SHP77 treated with DMSO at 0.1 percent for 48 hours (cell line): Measurements from ENCODE around the gene WDR18.
"Not testable (repeated sequence)": the region's sequence is repeated elsewhere in the genome, so short reads cannot be mapped to it uniquely, and the experiment has no call there.

Experiments used
- DNase-seq: peaks from one replicate; lab custom pipeline; 2025; lab: John Stamatoyannopoulos, UW

WDR18 gene

GRCh38 chr19:1019980-1020867 lies 36.1 kb downstream of the WDR18 start:
- no peak for DNase-seq

DNA sequence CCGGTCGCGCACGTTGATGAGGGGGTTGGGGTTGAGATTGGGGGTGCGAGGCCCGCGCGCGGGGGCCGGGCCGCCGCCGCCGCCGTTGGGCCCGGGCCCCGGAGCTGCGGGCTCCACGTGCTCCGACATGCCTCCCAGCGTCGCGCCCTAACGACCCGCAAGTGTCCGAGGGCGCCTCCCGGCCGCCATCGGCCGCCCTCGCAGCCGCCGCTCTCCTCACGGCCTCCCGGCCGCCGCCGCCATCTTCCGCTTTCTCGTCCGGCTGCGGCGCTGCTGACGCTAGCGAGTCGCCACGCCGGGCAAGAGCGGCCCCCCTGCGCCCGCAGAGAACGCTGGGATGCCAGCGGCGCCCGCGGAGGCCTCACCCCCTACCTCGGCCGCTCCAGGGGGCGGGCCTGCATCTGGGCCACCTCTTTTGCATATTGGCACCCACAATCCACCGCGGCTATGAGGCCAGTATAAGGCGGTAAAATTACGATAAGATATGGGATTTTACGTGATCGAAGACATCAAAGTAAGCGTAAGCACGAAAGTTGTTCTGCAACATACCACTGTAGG lies 36.8 kb downstream of the WDR18 start, which contains the start of gene TMEM259:
Gene TMEM259, minus strand, starts transcription at position 256 of the 558 bp plus-strand sequence. Its CDS starts 127 bp downstream, at position 129.
- DNase-seq = peak; percentile 88

GRCh38 chr19:1023883-1024188 lies 39.7 kb downstream of the WDR18 start:
- not testable (repeated sequence) for DNase-seq

DNA sequence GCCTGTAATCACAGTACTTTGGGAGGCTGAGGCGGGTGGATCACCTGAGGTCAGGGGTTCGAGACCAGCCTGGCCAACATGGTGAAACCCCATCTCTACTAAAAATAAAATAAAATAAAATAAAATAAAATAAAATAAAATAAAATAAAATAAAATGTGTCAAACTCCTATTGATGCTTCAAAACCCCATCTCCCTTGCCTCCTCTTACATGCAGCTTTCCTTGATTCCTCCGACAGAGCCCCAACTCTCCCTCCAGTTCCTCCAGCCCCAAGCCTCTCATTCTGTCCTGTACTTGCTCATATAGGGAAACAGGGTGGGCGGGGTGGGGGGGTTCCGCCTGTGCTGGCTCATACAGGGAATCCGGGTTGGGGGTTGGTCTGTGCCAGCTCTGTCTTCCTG lies 40.9 kb downstream of the WDR18 start:
- DNase-seq = not testable (repeated sequence)

GRCh38 chr19:1025960-1026782 lies 42.0 kb downstream of the WDR18 start, which contains the start of gene CNN2:
Gene CNN2 (plus strand): TSS chr19:1026608. CDS start chr19:1026662, 54 bp downstream.
- no peak for DNase-seq

- DNase-seq = no peak
These were observed 42.9 kb downstream of the WDR18 start for GRCh38 chr19:1026783-1027649.

DNA sequence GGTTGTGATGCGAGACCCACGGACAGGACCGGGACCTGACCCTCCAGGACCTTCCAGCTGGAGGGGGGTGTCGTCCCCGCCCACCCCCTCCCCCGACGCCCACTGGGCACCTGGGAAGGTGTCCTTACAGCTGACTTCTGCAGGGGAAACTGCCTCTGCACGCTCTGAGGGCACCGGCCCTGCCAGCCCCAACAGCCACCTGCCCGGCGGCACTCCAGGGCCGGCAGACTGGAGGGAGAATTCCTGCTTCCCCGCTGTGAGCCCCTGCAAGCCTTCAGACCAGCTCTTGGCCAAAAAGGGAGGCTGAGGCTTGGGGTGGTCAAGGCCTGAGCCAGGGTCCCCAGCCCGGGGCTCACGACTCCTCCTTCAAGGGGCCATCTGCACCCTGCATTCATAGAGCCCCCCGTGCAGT lies 43.5 kb downstream of the WDR18 start:
- no peak for DNase-seq

DNA sequence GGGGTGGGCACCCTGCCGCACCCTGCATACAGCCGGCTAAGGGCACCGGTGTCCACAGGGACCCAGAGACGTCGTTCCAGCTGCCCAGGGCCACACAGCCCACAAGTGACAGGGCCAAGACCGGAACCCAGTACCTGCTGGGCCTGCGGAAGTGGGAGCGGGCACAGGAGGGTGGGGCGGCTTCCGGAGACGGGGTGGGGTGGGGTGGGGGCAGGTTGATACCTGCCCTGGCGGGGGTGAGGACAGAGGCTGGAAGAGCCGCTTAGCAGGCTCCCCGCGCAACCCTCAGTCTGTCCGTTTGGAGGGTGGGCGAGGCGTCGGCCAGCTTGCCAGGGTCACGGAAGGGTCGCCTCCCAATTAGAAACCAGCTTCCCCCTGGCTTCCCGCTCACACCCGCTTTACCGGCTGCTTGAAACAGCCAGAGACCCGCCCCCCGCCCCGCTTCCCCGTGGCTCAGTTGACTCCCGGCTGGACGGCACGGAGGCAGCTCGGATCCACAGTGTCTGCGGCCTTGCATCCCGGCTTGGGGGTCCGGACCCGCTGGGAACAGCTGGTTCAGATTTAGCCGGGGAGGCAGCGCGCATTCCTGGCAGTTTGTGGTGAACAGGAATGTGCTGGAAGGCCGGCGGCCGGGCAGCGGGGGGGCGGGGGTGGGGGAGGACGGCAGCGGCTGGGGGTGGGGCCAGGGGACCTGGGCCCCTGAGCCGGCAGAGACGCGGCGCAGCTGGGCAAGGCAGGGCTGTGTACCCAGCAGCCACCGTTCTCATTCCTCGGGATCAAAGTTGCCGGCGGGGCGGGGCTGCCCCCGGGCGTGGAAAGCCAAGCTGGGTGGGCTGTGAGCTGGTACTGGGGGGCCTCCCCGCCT lies 44.1 kb downstream of the WDR18 start:
- DNase-seq = peak; percentile 26

GRCh38 chr19:1032264-1032867 lies 48.2 kb downstream of the WDR18 start:
- no peak for DNase-seq

DNA sequence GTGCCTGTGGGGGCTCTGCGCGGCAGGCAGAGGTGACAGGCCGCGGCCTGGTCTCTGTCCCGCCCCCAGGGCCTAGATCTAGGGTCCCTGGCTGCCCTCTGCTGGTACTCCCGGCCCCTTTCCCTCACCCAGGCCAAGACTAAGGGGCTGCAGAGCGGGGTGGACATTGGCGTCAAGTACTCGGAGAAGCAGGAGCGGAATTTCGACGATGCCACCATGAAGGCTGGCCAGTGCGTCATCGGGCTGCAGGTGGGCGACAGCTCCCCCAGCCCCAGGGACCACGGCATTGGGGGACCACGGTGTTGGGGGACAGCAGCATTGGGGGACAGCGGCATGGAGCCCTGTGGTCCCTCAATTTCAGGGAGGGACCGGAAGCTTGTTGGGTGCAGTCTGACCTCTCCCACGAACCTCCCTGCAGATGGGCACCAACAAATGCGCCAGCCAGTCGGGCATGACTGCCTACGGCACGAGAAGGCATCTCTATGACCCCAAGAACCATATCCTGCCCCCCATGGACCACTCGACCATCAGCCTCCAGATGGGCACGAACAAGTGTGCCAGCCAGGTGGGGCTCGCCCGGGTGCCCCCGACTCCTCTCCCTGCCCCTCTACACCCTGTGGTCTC lies 52.0 kb downstream of the WDR18 start:
- DNase-seq = no peak

- no peak for DNase-seq
These were observed 53.5 kb downstream of the WDR18 start for GRCh38 chr19:1037621-1038064.

- no peak for DNase-seq
These were observed 55.0 kb downstream of the WDR18 start for GRCh38 chr19:1038978-1039645.

GRCh38 chr19:1039646-1040475 lies 55.7 kb downstream of the WDR18 start, which contains the start of gene ABCA7:
Gene ABCA7 (plus strand): TSS chr19:1040107. CDS start chr19:1041362, 1,255 bp downstream.
- peak; percentile 91 for DNase-seq

DNA sequence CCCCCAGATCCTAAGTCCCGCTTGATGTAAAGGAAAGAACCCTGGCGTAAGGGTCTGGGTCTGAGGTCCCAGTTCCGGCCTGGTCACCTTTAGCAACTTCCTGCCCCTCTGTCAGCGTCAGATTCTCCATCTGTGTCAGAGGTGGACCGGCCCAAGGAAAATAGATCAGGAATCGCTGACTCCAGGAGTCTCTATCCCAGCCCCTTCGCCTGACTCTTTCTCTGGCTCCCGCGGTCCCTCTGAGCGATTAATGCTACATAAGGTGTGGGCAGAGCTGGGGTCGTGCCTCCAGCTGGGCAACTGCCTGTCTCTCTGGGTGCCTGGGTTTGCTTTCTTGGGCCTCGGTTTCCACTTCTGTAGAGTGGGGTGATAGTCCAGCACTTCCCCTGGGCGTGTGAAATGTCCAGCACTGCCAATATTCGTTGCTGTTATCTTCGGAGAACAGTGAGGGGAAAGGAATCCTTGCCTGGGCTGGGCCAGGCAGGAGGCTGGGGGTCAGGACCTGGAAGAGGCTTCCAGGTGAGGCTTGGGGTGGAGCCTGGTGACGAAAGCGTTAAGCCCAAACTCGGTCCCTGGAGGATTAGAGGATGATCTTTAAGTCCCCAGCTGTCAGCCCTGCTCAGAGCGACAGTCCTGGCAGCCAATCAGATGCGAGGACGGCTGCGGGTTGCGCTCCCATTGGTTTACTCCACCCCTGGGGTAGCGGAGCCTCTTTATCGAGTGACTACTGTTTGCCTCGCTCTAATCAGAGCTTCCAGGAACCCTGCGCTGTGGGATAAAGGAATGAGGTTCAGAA lies 56.5 kb downstream of the WDR18 start:
- peak; percentile 80 for DNase-seq

- no peak for DNase-seq
These were observed 57.2 kb downstream of the WDR18 start for GRCh38 chr19:1041272-1041834.

GRCh38 chr19:1041835-1042685 lies 57.9 kb downstream of the WDR18 start:
- DNase-seq = no peak
